MCF 10A (cell line): ENCODE measurements around the gene GRAMD4. TPM values are rescaled to one million over a fixed set of nuclear protein-coding genes. Genes with fewer than 3 reads are reported as not detected.

Experiments used
- BruUV-seq: library from RNA; stranded (reverse); fragments of 400-500 nt; replicated peaks from 2 replicates; lab custom pipeline; 2021; lab: Mats Ljungman, UMichigan
- CTCF ChIA-PET: fragments of 300-600 bp; sonication (Branson Sonifier 250); formaldehyde crosslinking; extraction: SDS; loops from one replicate; lab custom pipeline; 2021; ENCODE audit warnings: antibody characterized with exemption, inconsistent platforms; lab: Yijun Ruan, JAX
- POLR2A ChIA-PET: fragments of 300-600, 350-650 bp; sonication (Branson Sonifier 250); formaldehyde crosslinking; extraction: SDS; loops from one replicate; lab custom pipeline; 2020; ENCODE audit warnings: antibody characterized with exemption, inconsistent platforms; lab: Yijun Ruan, JAX
- DNase-seq: peaks from one replicate; pipeline ENCODE4 v3.0.0-alpha.2; 2018; ENCODE audit not compliant: unreplicated experiment
- H3K27ac Mint-ChIP-seq: one replicate; pipeline ENCODE4 v1.8.0; 2022; ENCODE audit warnings: mild to moderate bottlenecking, low read depth, mixed read lengths; ENCODE audit not compliant: unreplicated experiment
- H3K27me3 Mint-ChIP-seq: one replicate; pipeline ENCODE4 v1.8.0; 2022; ENCODE audit warnings: mixed read lengths; ENCODE audit not compliant: insufficient read depth, unreplicated experiment
- H3K36me3 Mint-ChIP-seq: one replicate; pipeline ENCODE4 v1.8.0; 2022; ENCODE audit warnings: mild to moderate bottlenecking, moderate library complexity, mixed read lengths; ENCODE audit not compliant: insufficient read depth, unreplicated experiment
- H3K4me1 Mint-ChIP-seq: one replicate; pipeline ENCODE4 v1.8.0; 2022; ENCODE audit warnings: mixed read lengths; ENCODE audit not compliant: insufficient read depth, unreplicated experiment
- H3K4me3 Mint-ChIP-seq: one replicate; pipeline ENCODE4 v1.8.0; 2022; ENCODE audit warnings: mild to moderate bottlenecking, moderate library complexity, mixed read lengths; ENCODE audit not compliant: unreplicated experiment
- H3K9me3 Mint-ChIP-seq: one replicate; pipeline ENCODE4 v1.8.0; 2022; ENCODE audit warnings: mixed read lengths; ENCODE audit not compliant: unreplicated experiment
- CTCF ChIP-seq: fragments of 200-600 bp; IDR thresholded peaks from one replicate; pipeline ENCODE4 v1.8.0; 2022; ENCODE audit warnings: antibody characterized with exemption, mild to moderate bottlenecking; ENCODE audit not compliant: unreplicated experiment
- intact Hi-C: fragments of 100-400 bp; cut with micrococcal nuclease; formaldehyde crosslinking; loops from 2 replicates; pipeline ENCODE4 v1.14.1; 2022
- total RNA-seq: library from RNA; stranded (reverse); gene quantifications from 2 replicates; pipeline ENCODE4 v1.2.3, GENCODE V29; 2022

Gene GRAMD4
- total RNA-seq, 1 experiment from 2014 or later, result 15.6 TPM

GRCh38 chr22:46585340-46586122, 34.7 kb upstream of the GRAMD4 start:
- Mint-ChIP-seq H3K4me1 (no peaks in the 10 kb centered on the region), H3K27me3 (no peaks in the 10 kb centered on the region), H3K36me3 (no peaks in the 10 kb centered on the region), H3K9me3 (no peaks in the 10 kb centered on the region), H3K4me3 (no peak overlapping the region), H3K27ac (no peak overlapping the region)
- intact Hi-C loops, result no loop called here
- DNase-seq, result no peak
- no TSS peak for BruUV-seq
- ChIA-PET CTCF (interaction anchor here (0.6 to 0.7 kb wide), 2 partner anchors 22 to 146 kb away, joined by 3 read pairs; no protein-coding TSS in a partner anchor), POLR2A (no interaction called here)
- no peak for TF ChIP-seq CTCF

GRCh38 chr22:46586123-46586519, 34.1 kb upstream of the GRAMD4 start:
- no peak for DNase-seq
- H3K9me3 Mint-ChIP-seq, result no peaks in the 10 kb centered on the region
- intact Hi-C loops, result no loop called here
- POLR2A ChIA-PET, result no interaction called here
- H3K27me3 Mint-ChIP-seq, result no peaks in the 10 kb centered on the region
- no peak overlapping the region for H3K27ac Mint-ChIP-seq
- TF ChIP-seq CTCF, result no peak
- no peaks in the 10 kb centered on the region for H3K4me1 Mint-ChIP-seq
- BruUV-seq, result no TSS peak
- no peak overlapping the region for H3K4me3 Mint-ChIP-seq
- no peaks in the 10 kb centered on the region for H3K36me3 Mint-ChIP-seq
- CTCF ChIA-PET, result interaction anchor here (0.6 to 0.7 kb wide), 2 partner anchors 22 to 145 kb away, joined by 3 read pairs; no protein-coding TSS in a partner anchor

GRCh38 chr22:46586531-46587011, 33.6 kb upstream of the GRAMD4 start:
- Mint-ChIP-seq H3K4me3 (no peak overlapping the region), H3K36me3 (no peaks in the 10 kb centered on the region), H3K4me1 (no peaks in the 10 kb centered on the region), H3K27me3 (no peaks in the 10 kb centered on the region), H3K27ac (no peak overlapping the region), H3K9me3 (no peaks in the 10 kb centered on the region)
- intact Hi-C loops, result no loop called here
- CTCF ChIA-PET, result interaction anchor here (0.5 to 0.7 kb wide), 4 partner anchors 23 to 689 kb away, joined by 3 to 4 read pairs (median 3); no protein-coding TSS in a partner anchor
- TF ChIP-seq CTCF, result no peak
- DNase-seq, result no peak
- no TSS peak for BruUV-seq
- POLR2A ChIA-PET, result no interaction called here

- intact Hi-C loops, result no loop called here
- CTCF ChIA-PET, result interaction anchor here (0.5 to 0.6 kb wide), 3 partner anchors 41 to 688 kb away, joined by 3 to 4 read pairs (median 3); no protein-coding TSS in a partner anchor
- no peak overlapping the region for H3K27ac Mint-ChIP-seq
These were observed 33.1 kb upstream of the GRAMD4 start for GRCh38 chr22:46587061-46587460.

More at GRCh38 chr22:46587061-46587460, 33.1 kb upstream of the GRAMD4 start:
- Mint-ChIP-seq H3K9me3 (no peaks in the 10 kb centered on the region), H3K4me3 (no peak overlapping the region), H3K4me1 (no peaks in the 10 kb centered on the region), H3K27me3 (no peaks in the 10 kb centered on the region), H3K36me3 (no peaks in the 10 kb centered on the region)
- POLR2A ChIA-PET, result no interaction called here
- TF ChIP-seq CTCF, result no peak
- no TSS peak for BruUV-seq
- DNase-seq, result no peak
